SK-N-SH treated with all-trans-retinoic acid at 6 μM for 48 hours (cell line): ENCODE results near the gene S100A2.

ENCODE experiments used
- ARNTL ChIP-seq: fragments of 450-650 bp; formaldehyde crosslinking; IDR thresholded peaks from 2 replicates; pipeline ENCODE4 v1.5.0; 2020; ENCODE audit warnings: low read depth, mild to moderate bottlenecking, moderate library complexity, borderline replicate concordance
- BACH2 ChIP-seq: fragments of 250-450 bp; sonication (Bioruptor Pico); IDR thresholded peaks from 2 replicates; pipeline ENCODE4 v1.9.0; 2021; ENCODE audit warnings: mild to moderate bottlenecking, borderline replicate concordance
- ISL1 ChIP-seq: fragments of 250-450 bp; sonication (Bioruptor Pico); IDR thresholded peaks from 2 replicates; pipeline ENCODE4 v2.1.2; 2022; ENCODE audit warnings: mild to moderate bottlenecking, moderate library complexity
- RARB ChIP-seq: fragments of 250-450 bp; sonication (Bioruptor Pico); IDR thresholded peaks from 2 replicates; pipeline ENCODE4 v1.8.0; 2021; ENCODE audit warnings: mild to moderate bottlenecking, moderate library complexity
- TCF4 ChIP-seq: fragments of 250-450 bp; sonication (Bioruptor Pico); IDR thresholded peaks from 2 replicates; pipeline ENCODE4 v1.8.0; 2021; ENCODE audit warnings: mild to moderate bottlenecking, moderate library complexity, borderline replicate concordance
- ZC3H10 ChIP-seq: fragments of 250-450 bp; sonication (Bioruptor Pico); IDR thresholded peaks from 2 replicates; pipeline ENCODE4 v1.5.1; 2021; ENCODE audit warnings: mild to moderate bottlenecking, moderate library complexity
- ZNF565 ChIP-seq: fragments of 450-650 bp; formaldehyde crosslinking; conservative IDR thresholded peaks from 2 replicates; pipeline ENCODE4 v1.5.0; 2020; ENCODE audit warnings: low read depth, mild to moderate bottlenecking, moderate library complexity
- ZNF70 ChIP-seq: fragments of 450-650 bp; formaldehyde crosslinking; IDR thresholded peaks from 2 replicates; pipeline ENCODE4 v1.5.0; 2020; ENCODE audit warnings: mild to moderate bottlenecking, moderate library complexity
- TF ChIP-seq, protein P1 (sequence below): fragments of 250-450 bp; sonication (Bioruptor Pico); IDR thresholded peaks from 2 replicates; pipeline ENCODE4 v1.5.1; 2021; ENCODE audit warnings: mild to moderate bottlenecking, moderate library complexity
- TF ChIP-seq, protein P2 (sequence below): fragments of 250-450 bp; sonication (Bioruptor Pico); IDR thresholded peaks from 2 replicates; pipeline ENCODE4 v1.5.0; 2020; ENCODE audit warnings: mild to moderate bottlenecking, moderate library complexity
- TF ChIP-seq, protein P3 (sequence below): fragments of 250-450 bp; sonication (Bioruptor Pico); IDR thresholded peaks from 2 replicates; pipeline ENCODE4 v1.5.1; 2020; ENCODE audit warnings: low read depth, mild to moderate bottlenecking, moderate library complexity
- TF ChIP-seq, protein P4 (sequence below): fragments of 250-450 bp; sonication (Bioruptor Pico); IDR thresholded peaks from 2 replicates; pipeline ENCODE4 v1.8.0; 2020; ENCODE audit warnings: mild to moderate bottlenecking, moderate library complexity, borderline replicate concordance

DNA sequence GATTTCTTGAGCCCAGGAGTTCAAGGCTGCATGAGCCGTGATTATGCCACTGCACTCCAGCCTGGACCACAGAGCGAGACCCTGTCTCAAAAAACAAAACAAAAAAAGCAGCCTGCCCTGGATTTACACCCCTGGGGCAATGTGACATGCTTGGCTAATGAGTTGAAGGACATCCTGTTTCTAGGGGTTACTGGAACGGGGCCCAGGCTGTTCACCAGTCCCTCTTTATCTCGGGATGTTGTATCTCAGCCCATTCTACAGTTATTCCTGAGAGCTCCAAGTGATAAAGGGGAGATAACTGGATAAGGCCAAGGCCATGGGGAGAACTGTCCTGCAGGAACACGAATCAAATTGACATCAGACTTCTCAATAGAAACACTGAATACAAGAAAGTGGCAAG is 21.7 kb upstream of the S100A2 start:
- TF ChIP-seq, protein P1, sequence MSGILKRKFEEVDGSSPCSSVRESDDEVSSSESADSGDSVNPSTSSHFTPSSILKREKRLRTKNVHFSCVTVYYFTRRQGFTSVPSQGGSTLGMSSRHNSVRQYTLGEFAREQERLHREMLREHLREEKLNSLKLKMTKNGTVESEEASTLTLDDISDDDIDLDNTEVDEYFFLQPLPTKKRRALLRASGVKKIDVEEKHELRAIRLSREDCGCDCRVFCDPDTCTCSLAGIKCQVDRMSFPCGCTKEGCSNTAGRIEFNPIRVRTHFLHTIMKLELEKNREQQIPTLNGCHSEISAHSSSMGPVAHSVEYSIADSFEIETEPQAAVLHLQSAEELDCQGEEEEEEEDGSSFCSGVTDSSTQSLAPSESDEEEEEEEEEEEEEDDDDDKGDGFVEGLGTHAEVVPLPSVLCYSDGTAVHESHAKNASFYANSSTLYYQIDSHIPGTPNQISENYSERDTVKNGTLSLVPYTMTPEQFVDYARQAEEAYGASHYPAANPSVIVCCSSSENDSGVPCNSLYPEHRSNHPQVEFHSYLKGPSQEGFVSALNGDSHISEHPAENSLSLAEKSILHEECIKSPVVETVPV (CRISPR knock-in tag): no peak
- TF ChIP-seq, protein P2, sequence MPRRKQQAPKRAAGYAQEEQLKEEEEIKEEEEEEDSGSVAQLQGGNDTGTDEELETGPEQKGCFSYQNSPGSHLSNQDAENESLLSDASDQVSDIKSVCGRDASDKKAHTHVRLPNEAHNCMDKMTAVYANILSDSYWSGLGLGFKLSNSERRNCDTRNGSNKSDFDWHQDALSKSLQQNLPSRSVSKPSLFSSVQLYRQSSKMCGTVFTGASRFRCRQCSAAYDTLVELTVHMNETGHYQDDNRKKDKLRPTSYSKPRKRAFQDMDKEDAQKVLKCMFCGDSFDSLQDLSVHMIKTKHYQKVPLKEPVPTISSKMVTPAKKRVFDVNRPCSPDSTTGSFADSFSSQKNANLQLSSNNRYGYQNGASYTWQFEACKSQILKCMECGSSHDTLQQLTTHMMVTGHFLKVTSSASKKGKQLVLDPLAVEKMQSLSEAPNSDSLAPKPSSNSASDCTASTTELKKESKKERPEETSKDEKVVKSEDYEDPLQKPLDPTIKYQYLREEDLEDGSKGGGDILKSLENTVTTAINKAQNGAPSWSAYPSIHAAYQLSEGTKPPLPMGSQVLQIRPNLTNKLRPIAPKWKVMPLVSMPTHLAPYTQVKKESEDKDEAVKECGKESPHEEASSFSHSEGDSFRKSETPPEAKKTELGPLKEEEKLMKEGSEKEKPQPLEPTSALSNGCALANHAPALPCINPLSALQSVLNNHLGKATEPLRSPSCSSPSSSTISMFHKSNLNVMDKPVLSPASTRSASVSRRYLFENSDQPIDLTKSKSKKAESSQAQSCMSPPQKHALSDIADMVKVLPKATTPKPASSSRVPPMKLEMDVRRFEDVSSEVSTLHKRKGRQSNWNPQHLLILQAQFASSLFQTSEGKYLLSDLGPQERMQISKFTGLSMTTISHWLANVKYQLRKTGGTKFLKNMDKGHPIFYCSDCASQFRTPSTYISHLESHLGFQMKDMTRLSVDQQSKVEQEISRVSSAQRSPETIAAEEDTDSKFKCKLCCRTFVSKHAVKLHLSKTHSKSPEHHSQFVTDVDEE (CRISPR knock-in tag): no peak
- TF ChIP-seq BACH2 (CRISPR knock-in tag) (no peak), ISL1 (no peak), TCF4 (no peak), ARNTL (no peak), ZNF70 (CRISPR knock-in tag) (no peak), RARB (CRISPR knock-in tag) (no peak), ZC3H10 (no peak), ZNF565 (CRISPR knock-in tag) (no peak)
- TF ChIP-seq, protein P3, sequence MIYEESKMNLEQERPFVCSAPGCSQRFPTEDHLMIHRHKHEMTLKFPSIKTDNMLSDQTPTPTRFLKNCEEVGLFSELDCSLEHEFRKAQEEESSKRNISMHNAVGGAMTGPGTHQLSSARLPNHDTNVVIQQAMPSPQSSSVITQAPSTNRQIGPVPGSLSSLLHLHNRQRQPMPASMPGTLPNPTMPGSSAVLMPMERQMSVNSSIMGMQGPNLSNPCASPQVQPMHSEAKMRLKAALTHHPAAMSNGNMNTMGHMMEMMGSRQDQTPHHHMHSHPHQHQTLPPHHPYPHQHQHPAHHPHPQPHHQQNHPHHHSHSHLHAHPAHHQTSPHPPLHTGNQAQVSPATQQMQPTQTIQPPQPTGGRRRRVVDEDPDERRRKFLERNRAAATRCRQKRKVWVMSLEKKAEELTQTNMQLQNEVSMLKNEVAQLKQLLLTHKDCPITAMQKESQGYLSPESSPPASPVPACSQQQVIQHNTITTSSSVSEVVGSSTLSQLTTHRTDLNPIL (CRISPR knock-in tag): no peak
- TF ChIP-seq, protein P4, sequence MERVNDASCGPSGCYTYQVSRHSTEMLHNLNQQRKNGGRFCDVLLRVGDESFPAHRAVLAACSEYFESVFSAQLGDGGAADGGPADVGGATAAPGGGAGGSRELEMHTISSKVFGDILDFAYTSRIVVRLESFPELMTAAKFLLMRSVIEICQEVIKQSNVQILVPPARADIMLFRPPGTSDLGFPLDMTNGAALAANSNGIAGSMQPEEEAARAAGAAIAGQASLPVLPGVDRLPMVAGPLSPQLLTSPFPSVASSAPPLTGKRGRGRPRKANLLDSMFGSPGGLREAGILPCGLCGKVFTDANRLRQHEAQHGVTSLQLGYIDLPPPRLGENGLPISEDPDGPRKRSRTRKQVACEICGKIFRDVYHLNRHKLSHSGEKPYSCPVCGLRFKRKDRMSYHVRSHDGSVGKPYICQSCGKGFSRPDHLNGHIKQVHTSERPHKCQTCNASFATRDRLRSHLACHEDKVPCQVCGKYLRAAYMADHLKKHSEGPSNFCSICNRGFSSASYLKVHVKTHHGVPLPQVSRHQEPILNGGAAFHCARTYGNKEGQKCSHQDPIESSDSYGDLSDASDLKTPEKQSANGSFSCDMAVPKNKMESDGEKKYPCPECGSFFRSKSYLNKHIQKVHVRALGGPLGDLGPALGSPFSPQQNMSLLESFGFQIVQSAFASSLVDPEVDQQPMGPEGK: no peak
